Stimulated activated CD4-positive, alpha-beta T cell treated with anti-CD3 and anti-CD28 coated beads, TNF-alpha, amount 100 ng/mL, for 48 hours (primary cell): ENCODE results near the gene RERE.

Experiments
- DNase-seq, 3 donors: peaks; one replicate each; pipeline ENCODE4 v3.0.0-alpha.2; 2020; ENCODE audit warnings: low read depth in 3 of 3

RERE gene

GRCh38 chr1:8311068-8311718 is 506.2 kb downstream of the RERE start:
- no peak for DNase-seq

GRCh38 chr1:8307628-8308027 is 509.8 kb downstream of the RERE start:
- DNase-seq: no peak

- DNase-seq: no peak
These were observed 513.6 kb downstream of the RERE start for GRCh38 chr1:8303876-8304275.

GRCh38 chr1:8303141-8303540 is 514.3 kb downstream of the RERE start:
- DNase-seq: no peak
